H1 (cell line): Measurements from ENCODE around the gene TFAP2B. TPM values are rescaled to one million over a fixed set of nuclear protein-coding genes. Genes with fewer than 3 reads are reported as not detected.

Experiments
- CTCF ChIA-PET: fragments of 300-600 bp; sonication (Branson Sonifier 250); formaldehyde crosslinking; loops from one replicate; lab custom pipeline; 2021; ENCODE audit not compliant: partially characterized antibody; lab: Charles Lee
- POLR2A ChIA-PET: fragments of 300-600 bp; sonication (Branson Sonifier 250); formaldehyde crosslinking; loops from one replicate; lab custom pipeline; 2021; ENCODE audit warnings: inconsistent platforms; ENCODE audit not compliant: partially characterized antibody; lab: Charles Lee
- DNase-seq, 2 experiments: peaks; one replicate each; pipeline versions ENCODE4 v3.0.0 to v3.0.0-alpha.2; 2010 to 2022; ENCODE audit warnings: low spot score in 2 of 2, low read depth in 1 of 2, mixed read lengths in 1 of 2
- FAIRE-seq: peaks from 2 replicates; lab custom pipeline; 2011; peaks lifted over from hg19 to GRCh38; lab: Jason Lieb, UNC
- H2AFZ ChIP-seq: 2 replicates; pipeline ENCODE4 v1.8.1; 2012; ENCODE audit warnings: low read length, inconsistent platforms
- H2AK5ac ChIP-seq: 2 replicates; pipeline ENCODE4 v1.6.1; 2013; ENCODE audit warnings: low read depth, low read length
- H2BK120ac ChIP-seq: replicated peaks from 2 replicates; pipeline ENCODE3; 2013; ENCODE audit warnings: low read depth, low read length, inconsistent platforms
- H2BK12ac ChIP-seq: 2 replicates; pipeline ENCODE4 v1.6.1; 2013; ENCODE audit warnings: low read depth, low read length
- H2BK15ac ChIP-seq: 2 replicates; pipeline ENCODE4 v1.6.1; 2013; ENCODE audit warnings: low read length
- H2BK20ac ChIP-seq: 2 replicates; pipeline ENCODE4 v1.6.1; 2013; ENCODE audit warnings: low read length
- H2BK5ac ChIP-seq: 2 replicates; pipeline ENCODE4 v1.6.1; 2013; ENCODE audit warnings: low read depth, low read length
- H3K14ac ChIP-seq: 2 replicates; pipeline ENCODE4 v1.6.1; 2013; ENCODE audit warnings: inconsistent platforms; ENCODE audit not compliant: insufficient read length
- H3K18ac ChIP-seq: 2 replicates; pipeline ENCODE4 v1.6.1; 2013; ENCODE audit warnings: low read length; ENCODE audit errors: extremely low read depth
- H3K23ac ChIP-seq: 2 replicates; pipeline ENCODE4 v1.6.1; 2013; ENCODE audit warnings: inconsistent platforms; ENCODE audit not compliant: insufficient read length
- H3K23me2 ChIP-seq: 2 replicates; pipeline ENCODE4 v1.6.1; 2013; ENCODE audit warnings: low read depth, low read length
- H3K27ac ChIP-seq: 2 replicates; pipeline ENCODE4 v1.6.1; 2011; ENCODE audit warnings: low read depth, low read length, inconsistent platforms
- H3K27me3 ChIP-seq, 4 experiments: replicated peaks in 1 of 4; 1 replicate in 1 of 4; 2 replicates in 3 of 4; pipeline versions ENCODE4 v1.6.1 to v1.8.1; 2011 to 2013; ENCODE audit warnings: low read length in 3 of 4, mild to moderate bottlenecking in 3 of 4, inconsistent platforms in 2 of 4, mixed read lengths in 2 of 4, moderate library complexity in 1 of 4; ENCODE audit not compliant: control insufficient read depth in 3 of 4, insufficient read depth in 3 of 4; ENCODE audit errors: extremely low read depth in 1 of 4
- H3K36me3 ChIP-seq, 4 experiments: 2 replicates each; pipeline versions ENCODE4 v1.6.1 to v1.8.1; 2011 to 2013; ENCODE audit warnings: mild to moderate bottlenecking in 4 of 4, low read length in 3 of 4, moderate library complexity in 2 of 4, control low read depth in 1 of 4, inconsistent platforms in 1 of 4; ENCODE audit not compliant: insufficient read depth in 4 of 4, control insufficient read depth in 2 of 4
- H3K4ac ChIP-seq: replicated peaks from 2 replicates; pipeline ENCODE3; 2013; ENCODE audit warnings: low read length, low read depth, mixed read lengths, inconsistent platforms; ENCODE audit not compliant: insufficient read length
- H3K4me1 ChIP-seq, 4 experiments: replicated peaks in 1 of 4; 1 replicate in 1 of 4; 2 replicates in 3 of 4; pipeline versions ENCODE4 v1.6.1 to v1.8.1; 2011 to 2013; ENCODE audit warnings: low read length in 3 of 4, inconsistent platforms in 2 of 4, mixed read lengths in 1 of 4; ENCODE audit not compliant: insufficient read depth in 4 of 4, control insufficient read depth in 3 of 4
- H3K4me2 ChIP-seq, 2 experiments: 2 replicates each; pipeline versions ENCODE4 v1.6.1 to v1.8.1; 2011 to 2013; ENCODE audit warnings: low read depth in 2 of 2, low read length in 2 of 2, control low read depth in 1 of 2, inconsistent platforms in 1 of 2, mild to moderate bottlenecking in 1 of 2; ENCODE audit not compliant: insufficient read depth in 1 of 2
- H3K4me3 ChIP-seq, 4 experiments: fragments of 200-600, 300-600 bp in 1 of 4; sonication (generic), shearing (Covaris generic), sonication (Bioruptor Twin) in 1 of 4; 2 replicates each; pipeline versions ENCODE4 v1.5.1 to v1.8.1; 2011 to 2016; ENCODE audit warnings: low read length in 4 of 4, low read depth in 3 of 4, control low read depth in 2 of 4, inconsistent platforms in 2 of 4, mild to moderate bottlenecking in 2 of 4, mixed read lengths in 1 of 4, moderate library complexity in 1 of 4; ENCODE audit not compliant: insufficient read depth in 2 of 4; ENCODE audit errors: extremely low read depth in 1 of 4
- H3K56ac ChIP-seq: replicated peaks from 2 replicates; pipeline ENCODE3; 2013; ENCODE audit warnings: low read depth, mild to moderate bottlenecking, mixed read lengths, low read length, inconsistent platforms; ENCODE audit not compliant: insufficient read length
- H3K79me1 ChIP-seq: 2 replicates; pipeline ENCODE4 v1.6.1; 2013; ENCODE audit warnings: low read depth, low read length, control low read depth
- H3K79me2 ChIP-seq, 2 experiments: 2 replicates each; pipeline versions ENCODE4 v1.6.1 to v1.8.1; 2012 to 2013; ENCODE audit warnings: low read length in 2 of 2, mild to moderate bottlenecking in 2 of 2, inconsistent platforms in 1 of 2; ENCODE audit not compliant: insufficient read depth in 2 of 2, control insufficient read depth in 1 of 2
- H3K9ac ChIP-seq, 4 experiments: replicated peaks in 1 of 4; 1 replicate in 1 of 4; 2 replicates in 3 of 4; pipeline versions ENCODE4 v1.6.1 to v1.8.1; 2011 to 2013; ENCODE audit warnings: low read depth in 3 of 4, low read length in 3 of 4, control low read depth in 2 of 4, mild to moderate bottlenecking in 2 of 4, moderate library complexity in 2 of 4, inconsistent platforms in 1 of 4; ENCODE audit errors: extremely low read depth in 1 of 4
- H3K9me3 ChIP-seq, 2 experiments: 2 replicates each; pipeline versions ENCODE4 v1.6.1 to v1.8.1; 2012 to 2013; ENCODE audit warnings: mild to moderate bottlenecking in 2 of 2, moderate library complexity in 2 of 2, control low read depth in 1 of 2, inconsistent platforms in 1 of 2, low read depth in 1 of 2, low read length in 1 of 2, mixed read lengths in 1 of 2; ENCODE audit not compliant: insufficient read depth in 2 of 2
- H4K20me1 ChIP-seq, 2 experiments: replicated peaks in 1 of 2; 2 replicates each; pipeline versions ENCODE3 to v1.8.1; 2011 to 2013; ENCODE audit warnings: inconsistent platforms in 2 of 2, low read length in 2 of 2, mild to moderate bottlenecking in 1 of 2; ENCODE audit not compliant: insufficient read depth in 2 of 2, control insufficient read depth in 1 of 2
- H4K5ac ChIP-seq: 2 replicates; pipeline ENCODE4 v1.6.1; 2013; ENCODE audit warnings: low read length, low read depth, mixed read lengths, inconsistent platforms; ENCODE audit not compliant: insufficient read length
- H4K8ac ChIP-seq: 2 replicates; pipeline ENCODE4 v1.8.0; 2013; ENCODE audit warnings: mild to moderate bottlenecking, moderate library complexity, low read length, inconsistent platforms; ENCODE audit not compliant: insufficient read depth; ENCODE audit errors: extremely low read depth
- H4K91ac ChIP-seq: replicated peaks from 2 replicates; pipeline ENCODE3; 2013; ENCODE audit warnings: low read length, mixed read lengths, inconsistent platforms; ENCODE audit not compliant: insufficient read length
- CBX5 ChIP-seq: fragments of 300-800, 300-1000 bp; sonication (generic); IDR thresholded peaks from 2 replicates; pipeline ENCODE4 v1.7.1; 2016; ENCODE audit warnings: antibody characterized with exemption, low read length, low read depth
- RNF2 ChIP-seq: fragments of 200-900, 300-1000 bp; sonication (generic); IDR thresholded peaks from 2 replicates; pipeline ENCODE4 v1.7.1; 2016; ENCODE audit warnings: borderline replicate concordance, low read depth, mild to moderate bottlenecking, antibody characterized with exemption, low read length; ENCODE audit not compliant: poor library complexity, severe bottlenecking; ENCODE audit errors: missing control alignments
- TBP ChIP-seq: IDR thresholded peaks from 2 replicates; pipeline ENCODE4 v1.6.1; 2011; ENCODE audit warnings: low read depth, low read length, improper control_type of control experiment
- WGBS, 2 experiments: shearing (Covaris generic) in 1 of 2; methylation state at CpG; one replicate each; pipeline versions ENCODE4 v1.1.6 to v1.1.7; 2013 to 2015; ENCODE audit warnings: low lambda C conversion rate in 2 of 2, mixed read lengths in 2 of 2, inconsistent platforms in 1 of 2, low coverage in 1 of 2, missing lambda C conversion rate in 1 of 2; ENCODE audit not compliant: insufficient replicate concordance in 2 of 2, insufficient coverage in 1 of 2, insufficient read length in 1 of 2; ENCODE audit errors: extremely low coverage in 1 of 2, missing lambda C conversion rate in 1 of 2; 5-methylcytosine and 5-hydroxymethylcytosine counted together
- polyA plus RNA-seq, 7 experiments: library from polyadenylated mRNA; depleted of rRNA in 3 of 7; stranded (reverse) in 5 of 7; unstranded in 2 of 7; fragments of >200 nt in 5 of 7; fragments of 200-250 nt in 2 of 7; gene quantifications; 1 replicate in 5 of 7; 2 replicates in 1 of 7; 4 replicates in 1 of 7; pipeline versions ENCODE4 v1.2.1 to v1.2.3, GENCODE V29; 2011 to 2013; ENCODE audit warnings: missing spikeins in 2 of 7, mixed read lengths in 2 of 7
- total RNA-seq: library from RNA; stranded (reverse); fragmentation: NEBNext Ultra II Directional; extraction: Animal tissue kit (Norgen Biotek cat#: 25700); gene quantifications from 2 replicates; pipeline ENCODE4 v1.2.1, GENCODE V29; 2021

Gene TFAP2B
- total and polyA plus RNA-seq, 2 of the 8 experiments (the other 6 are each of a cell fraction or from before 2014, with no cell fraction given) = not detected

DNA sequence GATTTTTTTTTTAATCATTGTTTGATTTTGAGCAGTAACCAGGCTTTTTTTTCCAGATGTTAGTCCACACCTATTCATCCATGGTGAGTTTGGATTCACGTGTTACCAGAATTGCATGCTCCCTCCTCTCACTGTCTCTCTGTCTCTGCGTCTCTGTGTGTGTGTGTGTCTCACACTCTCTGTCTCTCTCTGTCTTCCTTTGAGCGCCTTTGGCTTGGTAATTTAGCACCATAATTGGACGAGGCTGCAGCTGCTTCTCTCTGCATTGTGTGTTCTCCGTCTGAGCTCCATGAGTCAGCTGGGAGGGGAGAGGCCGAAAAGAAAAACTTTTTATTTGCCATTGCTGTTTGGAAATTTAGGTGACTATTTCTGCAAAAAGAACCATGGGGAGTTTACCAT is 3.4 kb downstream of the TFAP2B start:
- peaks cover 76 to 97% (median 92%) of the 10 kb centered on the region in 4 experiments for H3K27me3 ChIP-seq
- no peak for TF ChIP-seq CBX5
- no peak for TF ChIP-seq TBP
- TF ChIP-seq RNF2 = peak; percentile 65
- H3K56ac ChIP-seq = no peak overlapping the region
- H3K4me1 ChIP-seq = peaks cover 15 to 38% (median 24%) of the 10 kb centered on the region in 4 experiments
- no peak overlapping the region for H4K91ac ChIP-seq
- peak overlapping the region; percentile 67; the same call in 1 of the 2 replicates for H2BK20ac ChIP-seq
- peak overlapping the region in 1 of 4 experiments; percentile 56; a peak in 1 of 8 replicates for H3K4me3 ChIP-seq
- no peaks in the 10 kb centered on the region for H3K9me3 ChIP-seq
- H4K8ac ChIP-seq = no peak overlapping the region
- no peaks in the 10 kb centered on the region for H3K79me2 ChIP-seq
- DNase-seq = no peak
- no peak overlapping the region for H2AFZ ChIP-seq
- WGBS, 2 experiments = 10% methylated on average over 6 of the region's 6 CpGs; no CpG with 5 or more reads in 1 of the 2 experiments
- H3K4me2 ChIP-seq = peak overlapping the region; percentile 29 to 72; a peak in 2 of 4 replicates
- no peak overlapping the region for H3K23ac ChIP-seq
- no peaks in the 10 kb centered on the region for H3K79me1 ChIP-seq
- no peak overlapping the region for H3K27ac ChIP-seq
- H2BK5ac ChIP-seq = no peak overlapping the region
- 0 out of 2 replicates have a peak overlapping the region, but pooled peaks have one; percentile 46 for H2AK5ac ChIP-seq
- H3K9ac ChIP-seq = no peak overlapping the region
- 0 out of 2 replicates have a peak overlapping the region, but pooled peaks have one; percentile 42 for H2BK12ac ChIP-seq
- no peak for FAIRE-seq
- 0 out of 2 replicates have a peak overlapping the region, but pooled peaks have one; percentile 89 for H2BK15ac ChIP-seq
- H3K14ac ChIP-seq = no peak overlapping the region
- ChIA-PET POLR2A (interaction anchor here (0.9 to 1.3 kb wide), 2 partner anchors 9 to 18 kb away, joined by 3 read pairs; no protein-coding TSS in a partner anchor), CTCF (interaction anchor here (0.7 to 2.8 kb wide), 3 partner anchors 16 to 73 kb away, joined by 4 to 8 read pairs (median 4); no protein-coding TSS in a partner anchor)
- no peak overlapping the region for H2BK120ac ChIP-seq
- H4K5ac ChIP-seq = no peak overlapping the region
- H3K4ac ChIP-seq = no peak overlapping the region
- H3K36me3 ChIP-seq = peaks cover 0 to 3% (median 0%) of the 10 kb centered on the region in 4 experiments; a peak in 1 of 8 replicates
- peak overlapping the region; percentile 72; the same call in 1 of the 2 replicates for H3K18ac ChIP-seq
- peaks cover 7 to 8% of the 10 kb centered on the region in 2 experiments for H4K20me1 ChIP-seq
- peaks cover 5% of the 10 kb centered on the region; the same call in 1 of the 2 replicates for H3K23me2 ChIP-seq
